ENCODE results near the gene CCL3. TPM values are rescaled to one million over a fixed set of nuclear protein-coding genes. Genes with fewer than 3 reads are reported as not detected.

CCL3 gene
- total RNA-seq, 1 experiment from 2014 or later: not detected

GRCh38 chr17:36133602-36134236, 43.8 kb upstream of the CCL3 start:
- CTCF ChIA-PET: no interaction called here
- no peak for TF ChIP-seq CTCF (IDR thresholded peaks at IDR 0.05; ENCODE audit: unreplicated experiment)
- no TSS peak for BruUV-seq (replicated peaks)
- H3K27me3 Mint-ChIP-seq (ENCODE audit: unreplicated experiment): peaks cover 88% of the 10 kb centered on the region
- no peak overlapping the region for H3K27ac Mint-ChIP-seq (ENCODE audit: unreplicated experiment)
- no peak for DNase-seq
- no peaks in the 10 kb centered on the region for H3K36me3 Mint-ChIP-seq (ENCODE audit: insufficient read depth, unreplicated experiment)
- intact Hi-C loops (cut with micrococcal nuclease; ENCODE audit: unreplicated experiment): no loop called here
- H3K4me3 Mint-ChIP-seq (ENCODE audit: low read depth, unreplicated experiment): no peak overlapping the region
- H3K4me1 Mint-ChIP-seq (ENCODE audit: low read depth, unreplicated experiment): no peaks in the 10 kb centered on the region
- no peaks in the 10 kb centered on the region for H3K9me3 Mint-ChIP-seq (ENCODE audit: low read depth, unreplicated experiment)

GRCh38 chr17:36132421-36132831, 42.5 kb upstream of the CCL3 start:
- Mint-ChIP-seq H3K9me3 (ENCODE audit: low read depth, unreplicated experiment) (no peaks in the 10 kb centered on the region), H3K4me1 (ENCODE audit: low read depth, unreplicated experiment) (no peaks in the 10 kb centered on the region), H3K27ac (ENCODE audit: unreplicated experiment) (no peak overlapping the region), H3K27me3 (ENCODE audit: unreplicated experiment) (peaks cover 94% of the 10 kb centered on the region), H3K4me3 (ENCODE audit: low read depth, unreplicated experiment) (no peak overlapping the region), H3K36me3 (ENCODE audit: insufficient read depth, unreplicated experiment) (no peaks in the 10 kb centered on the region)
- CTCF ChIA-PET: no interaction called here
- BruUV-seq (replicated peaks): no TSS peak
- intact Hi-C loops (cut with micrococcal nuclease; ENCODE audit: unreplicated experiment): no loop called here
- DNase-seq: no peak
- no peak for TF ChIP-seq CTCF (IDR thresholded peaks at IDR 0.05; ENCODE audit: unreplicated experiment)

GRCh38 chr17:36131931-36132330, 42.0 kb upstream of the CCL3 start:
- Mint-ChIP-seq H3K9me3 (ENCODE audit: low read depth, unreplicated experiment) (no peaks in the 10 kb centered on the region), H3K36me3 (ENCODE audit: insufficient read depth, unreplicated experiment) (no peaks in the 10 kb centered on the region), H3K4me3 (ENCODE audit: low read depth, unreplicated experiment) (no peak overlapping the region), H3K27me3 (ENCODE audit: unreplicated experiment) (peaks cover 94% of the 10 kb centered on the region), H3K4me1 (ENCODE audit: low read depth, unreplicated experiment) (no peaks in the 10 kb centered on the region), H3K27ac (ENCODE audit: unreplicated experiment) (no peak overlapping the region)
- DNase-seq: no peak
- no peak for TF ChIP-seq CTCF (IDR thresholded peaks at IDR 0.05; ENCODE audit: unreplicated experiment)
- BruUV-seq (replicated peaks): no TSS peak
- intact Hi-C loops (cut with micrococcal nuclease; ENCODE audit: unreplicated experiment): no loop called here
- CTCF ChIA-PET: interaction anchor here (0.6 kb wide), 1 partner anchor 185 kb away, joined by 3 read pairs; no protein-coding TSS in a partner anchor

DNA sequence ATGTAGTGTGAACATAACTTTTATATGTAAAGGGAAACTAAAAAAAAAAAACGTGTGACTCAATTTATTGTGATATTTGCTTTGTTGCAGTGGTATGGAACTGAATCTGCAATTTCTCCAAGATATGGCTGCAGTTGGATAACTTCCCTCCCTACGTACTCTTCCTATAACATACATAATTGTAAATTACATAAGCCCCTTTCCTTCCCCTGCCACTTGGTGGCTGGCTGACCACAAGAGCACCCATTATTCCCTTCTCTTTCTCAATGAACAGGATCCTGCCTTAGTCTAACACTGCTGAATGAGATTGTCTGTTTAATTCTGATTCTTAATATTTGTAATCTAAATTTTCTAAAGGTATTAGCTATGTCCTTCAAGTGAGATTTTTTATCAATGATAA, 41.5 kb upstream of the CCL3 start:
- intact Hi-C loops (cut with micrococcal nuclease; ENCODE audit: unreplicated experiment): no loop called here
- CTCF ChIA-PET: interaction anchor here (0.6 kb wide), 1 partner anchor 184 kb away, joined by 3 read pairs; no protein-coding TSS in a partner anchor
- H3K27me3 Mint-ChIP-seq (ENCODE audit: unreplicated experiment): peaks cover 94% of the 10 kb centered on the region

More for the DNA sequence above, 41.5 kb upstream of the CCL3 start:
- H3K27ac Mint-ChIP-seq (ENCODE audit: unreplicated experiment): no peak overlapping the region
- TF ChIP-seq CTCF (IDR thresholded peaks at IDR 0.05; ENCODE audit: unreplicated experiment): no peak
- no peak for DNase-seq
- H3K4me3 Mint-ChIP-seq (ENCODE audit: low read depth, unreplicated experiment): no peak overlapping the region
- H3K36me3 Mint-ChIP-seq (ENCODE audit: insufficient read depth, unreplicated experiment): no peaks in the 10 kb centered on the region
- no peaks in the 10 kb centered on the region for H3K4me1 Mint-ChIP-seq (ENCODE audit: low read depth, unreplicated experiment)
- no TSS peak for BruUV-seq (replicated peaks)
- no peaks in the 10 kb centered on the region for H3K9me3 Mint-ChIP-seq (ENCODE audit: low read depth, unreplicated experiment)
